HG03457 (cell line): ENCODE measurements around the gene PHACTR4.
"Not testable (repeated sequence)": the region's sequence is repeated elsewhere in the genome, so short reads cannot be mapped to it uniquely, and the experiment has no call there.

ENCODE experiments used
- ATAC-seq: cut with Tn5 transposase; IDR thresholded peaks from one replicate; pipeline ENCODE4 v1.9.1; 2021; ENCODE audit warnings: moderate number of reproducible peaks; ENCODE audit not compliant: unreplicated experiment

PHACTR4 gene

DNA sequence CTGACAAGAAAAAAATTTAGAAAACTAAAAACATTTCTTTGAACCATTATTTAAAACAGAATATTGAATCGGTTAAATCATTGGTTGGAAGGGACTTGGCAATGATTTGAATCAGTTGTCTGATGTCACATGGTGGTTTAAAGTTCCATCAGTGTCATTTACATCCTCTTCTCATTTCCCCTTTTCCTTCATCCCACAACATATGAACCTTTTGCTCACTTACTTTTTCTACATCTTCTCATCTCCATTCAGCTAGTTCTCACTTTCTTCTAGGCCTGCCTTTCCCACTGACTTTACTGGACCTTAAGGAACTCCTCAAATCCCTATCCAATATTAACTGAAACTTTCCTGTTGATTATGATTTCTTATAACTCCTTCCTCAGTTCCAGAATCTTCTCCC, 58.5 kb downstream of the PHACTR4 start:
- no peak for ATAC-seq

DNA sequence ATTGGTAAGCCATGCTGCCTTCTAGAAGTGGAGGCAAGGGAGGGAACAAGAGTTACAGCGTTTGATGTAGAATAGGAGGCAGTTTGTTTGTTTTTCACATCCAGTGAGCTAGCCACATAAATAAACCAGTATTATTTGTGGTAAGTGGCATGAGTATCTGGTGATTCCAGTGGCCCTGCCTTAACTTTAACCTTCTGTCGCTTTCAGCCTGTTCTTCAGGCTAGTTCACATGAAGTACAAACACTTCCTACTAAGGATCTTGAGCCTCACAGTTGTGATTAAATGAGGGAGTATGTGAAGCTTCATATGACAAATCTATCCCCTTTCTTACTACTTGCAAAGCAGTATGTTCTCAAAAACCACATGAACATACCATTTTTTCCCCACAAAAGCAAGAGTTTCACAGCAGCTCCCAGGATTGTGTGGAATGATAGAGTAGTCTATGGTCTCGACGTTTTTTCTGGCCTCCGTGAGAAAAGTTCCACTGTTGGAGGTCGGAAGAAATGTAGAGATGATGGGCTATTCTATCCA, 59.5 kb downstream of the PHACTR4 start:
- ATAC-seq, result no peak

DNA sequence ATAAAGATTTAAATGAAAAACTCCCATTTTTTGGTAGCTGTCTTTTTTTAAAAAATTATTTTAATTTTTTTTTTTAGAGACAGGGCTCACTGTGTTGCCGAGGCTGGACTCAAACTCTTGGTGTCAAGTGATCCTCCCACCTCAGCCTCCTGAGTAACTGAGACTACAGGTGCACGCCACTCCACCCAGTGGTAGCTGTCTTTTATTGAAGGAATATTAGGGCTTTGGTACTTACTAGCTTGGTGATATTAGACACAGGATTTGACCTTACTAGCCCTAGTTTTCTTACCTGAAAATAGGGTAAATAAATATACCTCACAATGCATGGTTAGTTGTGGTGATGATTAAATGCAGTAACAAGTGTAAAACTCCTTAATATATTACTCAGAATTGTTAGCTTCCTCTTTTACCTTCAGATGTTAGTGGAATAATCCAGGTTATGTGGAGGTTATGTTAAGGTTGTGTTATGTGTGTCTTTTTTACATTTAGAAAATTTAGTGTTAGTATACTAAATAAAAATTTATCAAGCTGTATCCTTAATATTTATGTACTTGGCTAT, 66.8 kb downstream of the PHACTR4 start:
- no peak for ATAC-seq

DNA sequence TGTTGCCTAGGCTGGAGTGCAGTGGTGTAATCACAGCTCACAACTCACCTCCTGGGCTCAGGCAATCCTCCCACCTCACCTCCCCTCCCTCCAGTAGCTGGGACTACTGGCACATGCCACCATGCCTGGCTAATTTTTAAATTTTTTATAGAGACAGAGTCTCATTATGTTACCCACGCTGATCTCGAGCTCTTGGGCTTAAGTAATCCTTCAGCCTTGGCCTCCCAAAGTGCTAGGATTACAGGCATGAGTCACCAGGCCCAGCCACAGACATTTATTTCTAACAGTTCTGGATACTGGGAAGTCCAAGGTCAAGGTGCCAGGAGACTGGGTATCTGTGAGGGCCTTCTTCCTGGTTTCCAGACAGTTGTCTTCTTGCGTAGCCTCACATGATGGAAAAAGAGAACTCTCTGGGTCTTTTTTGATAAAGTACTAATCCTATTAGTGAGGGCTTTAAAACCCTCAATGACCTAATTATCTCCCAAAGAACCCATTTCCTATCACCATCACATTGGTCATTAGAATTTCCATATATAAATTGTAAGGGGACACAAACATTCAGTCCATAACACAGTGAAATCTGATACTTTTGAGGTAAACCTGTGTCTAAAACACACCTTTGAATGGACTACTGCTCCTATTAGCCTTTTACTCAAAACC, 67.9 kb downstream of the PHACTR4 start:
- no peak for ATAC-seq

DNA sequence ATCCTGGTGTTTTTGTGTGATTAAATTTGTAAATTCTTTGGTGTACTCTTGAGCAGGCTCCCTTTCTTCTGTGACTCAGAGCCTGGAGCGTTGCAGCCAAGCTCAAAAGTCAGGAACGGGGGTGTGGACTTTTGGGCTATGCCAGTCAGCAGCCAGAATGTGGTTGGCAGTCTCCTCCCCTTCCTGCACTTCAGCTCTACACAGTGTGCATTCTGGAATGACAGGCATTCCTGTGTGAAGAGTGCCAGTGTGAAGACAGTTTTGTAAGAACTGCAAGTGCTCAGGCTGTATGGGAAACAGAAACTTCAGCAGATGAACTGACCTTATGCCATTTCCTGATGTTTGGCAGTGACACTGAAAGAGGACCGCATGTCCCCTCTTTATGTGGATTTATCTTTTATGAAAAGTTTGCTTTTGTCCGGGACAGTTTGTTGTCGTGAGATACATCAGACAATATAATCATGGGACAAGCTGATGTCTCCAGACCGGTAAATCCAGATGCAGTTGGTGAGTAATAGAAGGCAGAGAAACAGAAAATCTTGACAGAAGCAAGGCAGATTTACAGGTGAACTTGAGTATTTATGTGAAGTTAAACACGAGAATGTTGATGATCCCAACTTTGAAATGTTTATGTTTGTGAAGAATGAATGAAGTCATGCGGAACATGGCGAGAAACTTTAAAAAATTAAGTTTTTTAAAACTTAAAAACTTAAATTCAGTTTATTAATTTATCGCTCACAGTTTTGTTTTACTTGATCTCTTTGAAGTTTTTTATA, 68.6 kb downstream of the PHACTR4 start:
- ATAC-seq, result no peak

DNA sequence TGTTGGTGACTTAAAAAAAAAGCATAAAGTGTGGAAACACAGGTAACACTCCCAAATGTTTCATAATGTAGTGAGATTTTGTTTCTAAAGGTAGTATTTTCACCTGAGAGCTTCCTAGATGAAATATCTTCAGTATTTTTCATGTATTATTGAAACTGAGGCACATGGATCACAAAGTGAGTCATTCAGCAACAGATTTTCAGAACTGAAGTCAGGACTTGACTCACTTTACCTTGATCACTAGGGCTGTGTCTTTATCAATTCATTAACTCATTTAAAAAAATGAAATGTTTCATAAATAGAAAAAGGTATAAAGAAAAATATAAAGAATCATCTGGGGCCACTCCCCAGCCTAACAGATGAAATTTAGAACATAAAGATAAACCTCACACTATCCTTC, 69.8 kb downstream of the PHACTR4 start:
- ATAC-seq, result no peak

DNA sequence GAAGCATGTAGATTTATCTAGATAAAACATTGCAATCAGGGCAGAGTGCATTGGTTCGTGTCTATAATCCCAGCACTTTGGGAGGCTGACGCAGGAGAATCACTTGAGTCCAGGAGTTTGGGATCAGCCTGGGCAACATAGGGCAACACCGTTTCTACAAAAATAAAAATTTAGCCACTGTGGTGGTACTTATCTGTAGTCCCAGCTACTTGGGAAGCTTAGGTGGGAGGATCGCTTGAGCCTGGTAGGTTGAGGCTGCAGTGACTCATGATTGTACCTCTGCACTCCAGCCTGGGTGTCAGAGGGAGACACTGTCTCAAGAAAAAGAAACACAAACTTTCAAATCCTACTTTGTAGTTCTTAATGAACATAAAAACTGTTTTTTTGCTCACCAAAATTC, 72.1 kb downstream of the PHACTR4 start:
- ATAC-seq, result no peak

DNA sequence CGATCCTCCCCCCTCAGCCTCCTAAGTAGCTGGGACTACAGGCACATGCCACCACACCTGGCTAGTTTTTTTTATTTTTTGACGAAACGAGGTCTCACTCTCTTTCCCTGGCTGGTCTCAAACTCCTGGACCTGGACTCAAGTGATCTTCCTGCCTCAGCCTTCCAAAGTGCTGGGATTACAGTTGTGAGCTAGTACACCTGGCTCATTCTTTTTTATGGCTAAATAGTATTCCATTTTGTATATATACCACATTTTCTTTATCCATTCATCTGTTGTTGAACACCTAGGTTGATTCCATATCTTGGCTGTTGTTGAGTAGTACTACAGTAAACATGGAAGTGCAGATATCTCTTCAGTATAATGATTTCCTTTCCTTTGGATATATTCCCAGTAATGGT, 74.0 kb downstream of the PHACTR4 start:
- no peak for ATAC-seq

DNA sequence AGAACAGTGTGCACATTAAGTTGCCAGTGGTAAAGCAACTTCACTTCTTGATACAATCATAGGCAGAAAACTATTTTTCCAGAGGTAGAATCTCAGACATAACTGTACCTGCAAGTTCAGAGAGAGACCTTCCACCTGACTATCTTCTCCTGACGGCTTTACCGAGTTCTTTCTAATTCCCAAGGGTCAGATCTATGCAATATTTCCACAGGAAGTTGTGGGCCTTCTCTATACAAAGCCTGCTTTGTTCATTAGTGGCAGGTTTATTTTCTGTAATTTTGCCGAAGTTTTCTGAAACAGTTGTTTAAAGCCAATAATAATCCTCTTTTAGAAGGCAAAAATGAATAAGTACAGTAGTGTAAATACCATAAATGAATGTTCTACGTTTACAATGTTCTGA, 78.1 kb downstream of the PHACTR4 start:
- no peak for ATAC-seq

DNA sequence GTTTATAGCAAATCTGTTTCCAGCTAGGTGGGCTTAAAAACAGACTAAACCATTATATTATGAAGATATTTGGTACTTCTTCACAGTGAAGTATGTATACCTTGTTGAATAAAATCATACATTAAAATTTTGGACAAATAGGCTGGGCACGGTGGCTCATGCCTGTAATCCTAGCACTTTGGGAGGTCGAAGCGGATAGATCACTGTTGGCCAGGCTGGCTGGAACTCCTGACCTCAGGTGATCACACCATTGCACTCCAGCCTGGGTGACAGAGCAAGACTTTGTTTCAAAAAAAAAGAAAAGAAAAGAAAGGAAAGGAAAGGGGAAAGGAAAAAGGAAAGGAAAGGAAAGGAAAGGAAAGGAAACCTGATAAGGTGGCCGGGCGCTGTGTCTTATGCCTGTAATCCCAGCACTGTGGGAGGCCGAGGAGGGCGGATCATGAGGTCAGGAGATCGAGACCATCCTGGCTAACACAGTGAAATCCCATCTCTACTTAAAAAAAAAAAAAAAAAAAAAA, 78.6 kb downstream of the PHACTR4 start:
- ATAC-seq, result not testable (repeated sequence)

DNA sequence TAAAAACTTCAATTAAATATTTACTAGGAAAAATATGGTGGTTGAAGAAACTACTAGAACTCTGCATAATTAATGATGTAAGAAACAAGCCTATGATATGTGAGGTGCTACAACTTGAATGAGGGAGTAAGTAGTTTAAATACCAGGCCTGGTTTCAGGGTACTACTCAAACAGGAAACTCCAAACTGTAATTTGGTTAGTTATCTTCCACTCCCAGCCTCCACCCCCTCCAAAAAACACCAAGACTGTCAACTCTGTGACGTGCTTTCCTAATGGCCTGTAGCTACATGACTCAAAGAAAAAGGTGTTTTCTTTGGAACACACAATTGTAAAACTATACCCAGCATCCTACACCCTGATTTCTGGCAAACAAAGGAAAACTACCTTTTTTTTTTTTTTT, 80.4 kb downstream of the PHACTR4 start:
- no peak for ATAC-seq

DNA sequence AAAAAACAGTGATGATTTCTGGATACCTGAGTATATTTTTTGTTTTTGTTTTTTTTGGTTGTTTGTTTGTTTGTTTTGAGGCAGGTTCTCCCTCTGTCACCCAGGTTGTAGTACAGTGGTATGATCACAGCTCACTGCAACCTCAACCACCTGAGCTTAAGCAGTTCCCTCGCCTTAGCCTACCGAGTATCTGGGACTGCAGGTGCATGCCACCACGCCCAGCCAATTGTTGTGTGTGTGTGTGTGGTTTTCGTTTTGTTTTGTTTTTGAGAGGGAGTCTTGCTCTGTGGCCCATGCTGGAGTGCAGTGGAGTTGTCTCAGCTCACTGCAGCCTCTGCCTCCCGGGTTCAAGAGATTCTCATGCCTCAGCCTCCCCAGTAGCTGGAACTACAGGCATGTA, 81.0 kb downstream of the PHACTR4 start:
- no peak for ATAC-seq

DNA sequence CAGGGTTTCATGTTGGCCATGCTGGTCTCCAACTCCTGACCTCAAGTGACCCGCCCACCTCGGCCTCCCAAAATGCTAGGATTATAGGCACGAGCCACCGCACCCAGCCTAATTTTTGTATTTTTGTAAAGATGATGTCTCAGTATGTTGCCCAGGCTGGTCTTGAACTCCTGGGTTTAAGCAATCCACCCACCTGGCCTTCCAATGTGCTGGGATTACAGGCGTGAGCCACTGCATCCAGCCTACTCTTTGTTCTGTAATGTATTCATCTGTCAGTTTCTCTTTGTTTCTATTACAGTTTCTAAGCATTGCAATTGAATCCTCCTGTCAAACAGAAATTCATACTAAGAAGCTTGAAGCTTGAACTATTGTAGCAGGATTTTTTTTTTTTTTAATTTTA, 81.5 kb downstream of the PHACTR4 start:
- no peak for ATAC-seq

DNA sequence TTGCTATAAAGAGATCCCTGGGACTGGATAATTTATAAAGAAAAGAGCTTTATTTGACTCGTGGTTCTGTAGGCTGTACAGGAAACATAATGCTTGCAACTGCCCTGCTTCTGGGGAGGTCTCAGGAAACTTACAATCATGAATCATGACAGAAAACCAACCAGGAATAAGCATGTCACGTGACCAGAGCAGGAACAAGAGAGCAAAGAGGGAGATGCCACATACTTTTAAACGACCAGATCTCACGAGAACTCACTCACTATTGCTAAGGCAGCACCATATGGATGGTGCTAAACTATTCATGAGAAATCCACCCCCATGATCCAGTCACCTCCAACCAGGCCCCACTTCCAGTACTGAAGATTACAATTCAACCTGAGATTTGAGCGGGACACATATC, 86.5 kb downstream of the PHACTR4 start:
- no peak for ATAC-seq

DNA sequence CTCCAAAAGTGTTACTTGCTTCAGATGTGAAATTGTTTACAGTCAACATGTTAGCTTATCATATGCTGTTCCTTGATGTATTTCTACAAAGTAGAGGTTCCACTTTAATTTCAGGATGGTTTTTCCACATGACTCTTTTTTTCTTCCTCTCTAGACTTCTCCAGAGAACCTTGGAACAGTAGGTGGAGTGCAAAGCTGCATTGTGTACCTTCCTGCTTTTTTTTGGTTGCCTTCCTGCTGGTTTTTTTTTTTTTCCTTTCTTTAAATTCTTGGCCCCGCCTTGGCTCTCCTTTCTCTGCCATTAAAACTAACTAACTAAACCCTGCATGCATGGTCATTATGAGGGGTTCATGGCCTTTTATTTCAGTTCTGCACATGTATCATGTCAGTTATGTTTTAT, 88.1 kb downstream of the PHACTR4 start:
- no peak for ATAC-seq

DNA sequence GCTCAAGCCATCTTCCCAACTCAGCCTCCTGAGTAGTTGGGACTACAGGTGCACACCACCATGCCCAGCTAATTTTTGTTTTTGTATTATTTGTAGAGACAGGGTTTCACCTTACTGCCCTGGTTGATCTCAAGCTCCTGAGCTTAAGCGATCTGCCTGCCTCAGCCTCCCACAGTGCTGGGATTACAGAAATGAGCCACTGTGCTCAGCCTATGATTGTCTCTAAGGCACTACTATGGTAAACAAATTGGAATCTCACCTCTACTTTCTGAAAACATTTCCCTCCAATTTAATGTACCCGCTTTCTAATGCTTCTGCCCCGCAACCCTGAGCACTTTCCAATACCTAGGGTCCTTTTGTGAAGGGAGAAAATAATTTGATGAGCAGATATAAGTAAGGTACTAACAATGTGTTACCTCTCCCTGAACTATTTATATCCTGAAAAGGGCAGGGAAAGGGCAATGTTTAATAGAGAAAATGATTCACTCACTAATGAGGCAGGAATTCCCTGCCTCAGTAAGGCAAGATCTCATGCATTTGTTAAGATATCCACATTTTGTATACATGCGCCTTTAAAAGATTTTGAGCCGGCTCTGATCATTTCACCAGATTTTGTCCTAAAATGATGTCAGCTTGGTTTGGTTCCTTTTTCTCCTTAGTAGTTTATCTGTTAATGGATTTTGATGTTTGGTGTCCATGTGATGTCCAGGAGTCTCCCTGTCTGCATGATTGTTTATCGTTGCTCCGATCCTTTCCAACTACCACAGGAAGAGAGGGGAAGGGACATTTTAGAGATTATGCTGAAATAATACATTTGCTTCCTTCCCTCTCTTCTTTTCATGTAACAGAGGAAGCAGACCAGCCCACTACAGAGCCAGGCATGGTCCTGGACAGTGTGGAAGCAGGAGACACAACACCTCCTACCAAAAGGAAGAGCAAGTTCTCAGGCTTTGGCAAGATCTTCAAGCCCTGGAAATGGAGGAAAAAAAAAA, 89.0 kb downstream of the PHACTR4 start:
- no peak for ATAC-seq

DNA sequence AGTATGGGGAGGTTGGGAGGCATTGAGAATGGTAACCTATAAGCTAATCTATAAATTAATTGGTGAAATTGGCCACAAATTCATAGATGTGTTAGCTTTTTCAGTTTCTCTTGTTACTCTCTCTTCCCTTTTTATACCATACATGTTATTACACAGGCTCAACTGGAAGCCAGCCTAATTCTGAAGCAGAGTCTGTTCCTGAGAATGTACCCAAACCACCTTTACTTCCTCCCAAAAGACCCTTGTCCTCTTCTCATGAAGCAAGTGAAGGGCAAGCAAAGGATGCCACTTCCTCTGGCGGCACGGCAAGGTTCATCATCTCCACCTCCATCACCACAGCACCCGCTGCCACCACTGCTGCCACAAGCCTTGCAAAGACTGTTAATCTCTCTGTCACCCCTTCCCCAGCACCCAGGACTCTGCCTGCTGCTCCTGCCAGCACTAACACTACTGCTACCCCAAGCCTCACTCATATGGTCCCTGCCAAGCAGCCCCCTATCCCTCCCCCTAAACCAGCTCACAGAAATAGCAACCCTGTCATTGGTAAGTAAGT, 96.8 kb downstream of the PHACTR4 start:
- ATAC-seq, result no peak

DNA sequence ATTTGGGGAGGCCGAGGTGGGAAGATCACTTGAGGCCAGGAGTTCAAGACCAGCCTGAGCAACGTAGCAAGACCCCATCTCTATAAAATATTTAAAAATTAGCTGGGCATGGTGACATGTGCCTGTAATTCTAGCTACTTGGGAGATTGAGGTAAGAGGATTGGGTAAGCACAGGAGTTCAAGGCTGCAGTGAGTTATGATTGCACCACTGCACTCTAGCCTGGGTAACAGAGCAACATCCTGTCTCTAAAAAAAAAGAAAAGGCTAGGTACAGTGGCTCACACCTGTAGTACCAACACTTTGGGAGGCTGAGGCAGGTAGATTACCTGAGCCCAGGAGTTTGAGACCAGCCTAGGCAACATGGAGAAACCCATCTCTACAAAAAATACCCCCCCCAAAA, 100.6 kb downstream of the PHACTR4 start:
- no peak for ATAC-seq

DNA sequence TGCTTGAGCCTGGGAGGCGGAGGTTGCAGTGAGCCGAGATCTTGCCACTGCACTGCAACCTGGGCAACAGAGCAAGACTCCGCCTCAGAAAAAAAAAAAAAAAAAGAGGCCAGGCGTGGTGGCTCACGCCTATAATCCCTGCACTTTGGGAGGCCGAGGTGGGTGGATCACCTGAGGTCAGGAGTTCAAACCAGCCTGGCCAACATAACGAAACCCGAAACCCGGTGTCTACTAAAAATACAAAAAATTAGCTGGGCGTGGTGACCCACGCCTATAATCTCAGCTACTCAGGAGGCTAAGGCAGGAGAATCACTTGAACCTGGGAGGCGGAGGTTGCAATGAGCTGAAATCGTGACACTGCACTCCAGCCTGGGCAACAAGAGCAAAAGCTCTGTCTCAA, 110.0 kb downstream of the PHACTR4 start:
- ATAC-seq, result not testable (repeated sequence)

DNA sequence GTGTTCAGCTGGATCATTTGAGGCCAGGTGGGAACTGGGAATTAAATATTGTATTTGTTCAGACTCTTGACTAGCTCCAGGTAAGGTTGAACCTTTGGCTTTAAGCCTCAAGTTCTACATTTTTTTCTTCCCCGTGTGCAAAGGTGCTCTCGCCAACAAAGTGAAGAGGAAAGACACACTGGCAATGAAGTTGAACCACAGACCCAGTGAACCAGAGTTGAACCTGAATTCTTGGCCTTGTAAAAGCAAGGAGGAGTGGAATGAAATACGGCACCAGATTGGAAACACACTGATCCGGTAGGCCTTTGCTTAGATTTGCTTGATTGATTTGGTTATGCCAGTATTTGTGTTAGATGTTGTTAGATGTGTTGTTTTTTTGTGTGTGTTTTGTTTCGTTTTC, 110.8 kb downstream of the PHACTR4 start:
- no peak for ATAC-seq
